Breast epithelium (tissue), 4 donors: ENCODE measurements around the gene GUCY1A2. TPM values are rescaled to one million over a fixed set of nuclear protein-coding genes. Genes with fewer than 3 reads are reported as not detected.

Source experiments
- DNase-seq, 2 donors: peaks; one replicate each; pipeline ENCODE4 v3.0.0-alpha.2; 2019; ENCODE audit warnings: low spot score in 2 of 2
- H3K27ac ChIP-seq, 2 donors: fragments of 200-600 bp; sonication (generic) in 1 of 2; one replicate each; pipeline ENCODE4 v1.5.1; 2016 to 2019; ENCODE audit warnings: mild to moderate bottlenecking in 1 of 2
- H3K27me3 ChIP-seq, 2 donors: fragments of 200-600 bp; sonication (generic) in 1 of 2; one replicate each; pipeline versions ENCODE4 v1.5.1 to v1.6.0; 2017 to 2019; ENCODE audit warnings: control low read depth in 1 of 2, mild to moderate bottlenecking in 1 of 2
- H3K36me3 ChIP-seq: fragments of 200-600 bp; one replicate; pipeline ENCODE4 v1.5.1; 2019
- H3K4me1 ChIP-seq, 2 donors: fragments of 200-600 bp; sonication (generic); one replicate each; pipeline ENCODE4 v1.5.1; 2016 to 2019; ENCODE audit warnings: control low read depth in 1 of 2
- H3K4me3 ChIP-seq, 3 donors: fragments of 200-600 bp; sonication (generic); 1 replicate in 2 of 3; 2 replicates in 1 of 3; pipeline ENCODE4 v1.5.1; 2016 to 2019; ENCODE audit warnings: mild to moderate bottlenecking in 3 of 3, moderate library complexity in 2 of 3
- H3K9me3 ChIP-seq, 2 donors: fragments of 200-600 bp; sonication (generic) in 1 of 2; one replicate each; pipeline ENCODE4 v1.5.1; 2016 to 2019; ENCODE audit warnings: control low read depth in 1 of 2
- POLR2A ChIP-seq: fragments of 450-650 bp; IDR thresholded peaks from one replicate; pipeline ENCODE4 v1.6.1; 2016; ENCODE audit warnings: antibody characterized with exemption, mild to moderate bottlenecking, moderate library complexity
- POLR2AphosphoS5 ChIP-seq, 3 donors: sonication (generic); formaldehyde crosslinking; IDR thresholded peaks; one replicate each; pipeline ENCODE4 v1.6.1; 2017; ENCODE audit warnings: antibody characterized with exemption in 3 of 3
- intact Hi-C: fragments of 100-400 bp; cut with DNase I; formaldehyde crosslinking; loops from one replicate; pipeline ENCODE4 v1.15.1; 2023; ENCODE audit warnings: low total_unique reads
- total RNA-seq, 3 donors: library from RNA; depleted of rRNA; stranded (reverse); fragments of >200 nt; gene quantifications; one replicate each; pipeline ENCODE4 v1.1.0, GENCODE V29; 2016
- TF ChIP-seq, protein P1 (sequence below), 3 donors: fragments of 450-650 bp; IDR thresholded peaks; one replicate each; pipeline ENCODE4 v1.5.1; 2016 to 2017; ENCODE audit warnings: antibody characterized with exemption in 3 of 3, mild to moderate bottlenecking in 3 of 3, moderate library complexity in 3 of 3

Gene GUCY1A2
- total RNA-seq, 3 donors from 2014 or later: 3.2 to 5.3 (median 4.9) TPM

GRCh38 chr11:106708348-106708747 is 309.9 kb downstream of the GUCY1A2 start:
- intact Hi-C loops: no loop called here
- no peaks in the 10 kb centered on the region for H3K4me1 ChIP-seq
- no peaks in the 10 kb centered on the region for H3K27me3 ChIP-seq
- TF ChIP-seq POLR2A: no peak
- TF ChIP-seq, protein P1, sequence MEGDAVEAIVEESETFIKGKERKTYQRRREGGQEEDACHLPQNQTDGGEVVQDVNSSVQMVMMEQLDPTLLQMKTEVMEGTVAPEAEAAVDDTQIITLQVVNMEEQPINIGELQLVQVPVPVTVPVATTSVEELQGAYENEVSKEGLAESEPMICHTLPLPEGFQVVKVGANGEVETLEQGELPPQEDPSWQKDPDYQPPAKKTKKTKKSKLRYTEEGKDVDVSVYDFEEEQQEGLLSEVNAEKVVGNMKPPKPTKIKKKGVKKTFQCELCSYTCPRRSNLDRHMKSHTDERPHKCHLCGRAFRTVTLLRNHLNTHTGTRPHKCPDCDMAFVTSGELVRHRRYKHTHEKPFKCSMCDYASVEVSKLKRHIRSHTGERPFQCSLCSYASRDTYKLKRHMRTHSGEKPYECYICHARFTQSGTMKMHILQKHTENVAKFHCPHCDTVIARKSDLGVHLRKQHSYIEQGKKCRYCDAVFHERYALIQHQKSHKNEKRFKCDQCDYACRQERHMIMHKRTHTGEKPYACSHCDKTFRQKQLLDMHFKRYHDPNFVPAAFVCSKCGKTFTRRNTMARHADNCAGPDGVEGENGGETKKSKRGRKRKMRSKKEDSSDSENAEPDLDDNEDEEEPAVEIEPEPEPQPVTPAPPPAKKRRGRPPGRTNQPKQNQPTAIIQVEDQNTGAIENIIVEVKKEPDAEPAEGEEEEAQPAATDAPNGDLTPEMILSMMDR (IDR thresholded peaks at IDR 0.05): no peak
- H3K36me3 ChIP-seq: no peaks in the 10 kb centered on the region
- H3K27ac ChIP-seq: no peak overlapping the region
- no peak for DNase-seq
- no peaks in the 10 kb centered on the region for H3K9me3 ChIP-seq
- H3K4me3 ChIP-seq: no peak overlapping the region

GRCh38 chr11:106706355-106706754 is 311.9 kb downstream of the GUCY1A2 start:
- no peak overlapping the region for H3K4me3 ChIP-seq
- H3K27me3 ChIP-seq: no peaks in the 10 kb centered on the region
- no peaks in the 10 kb centered on the region for H3K36me3 ChIP-seq
- no peaks in the 10 kb centered on the region for H3K9me3 ChIP-seq
- no peaks in the 10 kb centered on the region for H3K4me1 ChIP-seq
- H3K27ac ChIP-seq: no peak overlapping the region
- no peak for TF ChIP-seq POLR2A
- TF ChIP-seq, protein P1 (IDR thresholded peaks at IDR 0.05): no peak
- TF ChIP-seq POLR2AphosphoS5 (IDR thresholded peaks at IDR 0.05): no peak
- intact Hi-C loops: no loop called here
- DNase-seq: no peak

DNA sequence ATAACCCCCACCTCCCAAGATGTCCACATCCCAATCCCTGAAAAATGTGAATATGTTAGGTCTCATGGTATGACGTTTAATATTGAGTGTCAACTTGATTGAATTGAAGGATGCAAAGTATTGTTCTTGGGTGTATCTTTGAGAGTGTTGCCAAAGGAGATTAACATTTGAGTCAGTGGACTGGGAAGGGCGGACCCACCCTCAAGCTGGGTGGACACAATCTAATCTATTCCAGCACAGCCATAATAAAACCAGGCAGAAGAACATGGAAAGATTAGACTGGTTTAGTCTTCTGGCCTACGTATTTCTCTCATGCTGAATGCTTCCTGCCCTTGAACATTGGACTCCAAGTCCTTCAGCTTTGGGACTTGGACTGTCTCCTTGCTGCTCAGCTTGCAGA is 315.5 kb downstream of the GUCY1A2 start:
- TF ChIP-seq, protein P1 (IDR thresholded peaks at IDR 0.05): no peak
- TF ChIP-seq POLR2A: no peak
- no peak for DNase-seq
- no peak overlapping the region for H3K27ac ChIP-seq

DNA sequence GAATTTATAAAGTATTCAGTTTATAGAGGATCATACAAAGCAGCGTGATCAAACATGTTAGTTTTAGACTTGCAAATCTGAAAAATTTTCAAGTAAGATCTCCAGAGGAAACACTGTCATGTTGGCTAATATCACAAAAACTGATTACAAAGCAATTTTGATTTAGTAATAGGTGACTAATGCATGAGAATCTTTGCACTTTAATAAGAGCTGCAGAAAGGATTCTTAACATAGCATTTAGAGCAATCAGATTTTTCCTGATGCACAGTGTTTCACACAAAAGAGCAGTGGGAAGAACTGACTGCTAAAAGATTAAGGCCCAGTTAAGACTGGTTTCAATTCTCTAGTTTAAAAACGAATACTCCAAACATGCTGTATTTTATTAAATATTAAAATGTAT is 321.2 kb downstream of the GUCY1A2 start:
- intact Hi-C loops: no loop called here

More for the DNA sequence above, 315.5 kb downstream of the GUCY1A2 start:
- H3K36me3 ChIP-seq: no peaks in the 10 kb centered on the region
- no peaks in the 10 kb centered on the region for H3K4me1 ChIP-seq
- no peaks in the 10 kb centered on the region for H3K9me3 ChIP-seq
- intact Hi-C loops: no loop called here
- H3K4me3 ChIP-seq: no peak overlapping the region
- no peaks in the 10 kb centered on the region for H3K27me3 ChIP-seq

DNA sequence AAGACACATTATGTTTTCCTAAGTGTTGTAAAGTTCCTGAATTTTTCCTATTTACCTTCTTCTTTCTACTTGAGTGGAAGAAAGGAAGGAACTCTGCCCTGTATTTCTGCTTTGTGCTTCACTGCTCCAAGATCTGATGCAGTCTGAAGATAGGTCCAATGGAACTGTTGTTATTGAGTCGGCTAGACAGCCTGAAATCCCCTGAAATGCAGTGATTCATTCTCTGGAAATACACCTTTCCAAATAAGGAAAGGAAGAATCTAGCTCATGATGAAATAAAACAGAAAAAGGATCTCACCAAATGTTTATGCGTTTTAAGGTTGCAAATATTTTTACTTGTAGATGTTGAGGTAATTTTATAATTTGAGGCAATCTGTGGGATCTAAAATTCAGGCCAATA is 322.8 kb downstream of the GUCY1A2 start:
- intact Hi-C loops: no loop called here
- no peak overlapping the region for H3K4me3 ChIP-seq
- H3K4me1 ChIP-seq: no peaks in the 10 kb centered on the region
- no peaks in the 10 kb centered on the region for H3K27me3 ChIP-seq
- TF ChIP-seq POLR2A (no peak), POLR2AphosphoS5 (IDR thresholded peaks at IDR 0.05) (no peak)
- TF ChIP-seq, protein P1 (IDR thresholded peaks at IDR 0.05): no peak
- H3K36me3 ChIP-seq: no peaks in the 10 kb centered on the region
- DNase-seq: no peak
- no peaks in the 10 kb centered on the region for H3K9me3 ChIP-seq
- no peak overlapping the region for H3K27ac ChIP-seq

More for the DNA sequence above, 321.2 kb downstream of the GUCY1A2 start:
- no peaks in the 10 kb centered on the region for H3K27me3 ChIP-seq
- H3K9me3 ChIP-seq: no peaks in the 10 kb centered on the region
- H3K36me3 ChIP-seq: no peaks in the 10 kb centered on the region
- H3K4me1 ChIP-seq: no peaks in the 10 kb centered on the region
- H3K4me3 ChIP-seq: no peak overlapping the region
- H3K27ac ChIP-seq: no peak overlapping the region
- TF ChIP-seq, protein P1 (IDR thresholded peaks at IDR 0.05): no peak
- TF ChIP-seq POLR2AphosphoS5 (IDR thresholded peaks at IDR 0.05) (no peak), POLR2A (no peak)
- DNase-seq: no peak
